ENCODE measurements around the gene WWOX.

GRCh38 chr16:78489631-78490030 is 390.2 kb downstream of the WWOX start:
- TF ChIP-seq CTCF (IDR thresholded peaks at IDR 0.05; ENCODE audit: poor library complexity, severe bottlenecking) (no peak), TAF1 (IDR thresholded peaks at IDR 0.05; ENCODE audit: low read depth) (no peak), EZH2 (IDR thresholded peaks at IDR 0.05; ENCODE audit: borderline replicate concordance, insufficient read depth, low read length, poor library complexity, severe bottlenecking) (no peak), POLR2AphosphoS5 (IDR thresholded peaks at IDR 0.05) (no peak), EP300 (conservative IDR thresholded peaks at IDR 0.05; ENCODE audit: poor library complexity, severe bottlenecking) (no peak), SMC3 (conservative IDR thresholded peaks at IDR 0.05; ENCODE audit: poor library complexity) (no peak), RAD21 (conservative IDR thresholded peaks at IDR 0.05) (no peak), REST (IDR thresholded peaks at IDR 0.05; ENCODE audit: borderline replicate concordance) (no peak)

All from neural cell (in vitro differentiated cells).